DMS79 treated with DMSO at 0.1 percent for 48 hours (cell line): ENCODE measurements around the gene DIO3.

ENCODE experiments used
- DNase-seq: peaks from one replicate; lab custom pipeline; 2025; lab: John Stamatoyannopoulos, UW

Gene DIO3

GRCh38 chr14:101561145-101561896 lies at the start of gene DIO3:
TSS of gene DIO3 (plus strand) at chr14:101561495.
- peak; percentile 8 for DNase-seq

GRCh38 chr14:101511620-101512375 lies 49.5 kb upstream of the DIO3 start:
- DNase-seq = no peak

DNA sequence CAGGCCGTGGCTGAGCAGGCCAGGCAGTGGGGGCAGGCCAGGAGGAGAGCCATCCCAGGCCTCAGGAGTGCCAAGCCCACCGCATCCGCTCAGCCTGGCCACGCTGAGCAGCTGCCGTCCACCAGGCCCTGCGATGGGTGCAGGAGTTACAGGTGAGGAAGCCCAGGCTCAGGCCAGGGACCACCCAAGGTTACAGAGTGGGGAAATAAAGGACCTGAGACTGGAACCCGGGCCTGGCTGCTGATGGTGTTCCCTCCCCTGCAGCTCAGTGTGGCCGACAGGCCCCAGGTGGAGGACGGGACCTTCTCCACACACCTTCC lies 49.0 kb upstream of the DIO3 start:
- DNase-seq = no peak

DNA sequence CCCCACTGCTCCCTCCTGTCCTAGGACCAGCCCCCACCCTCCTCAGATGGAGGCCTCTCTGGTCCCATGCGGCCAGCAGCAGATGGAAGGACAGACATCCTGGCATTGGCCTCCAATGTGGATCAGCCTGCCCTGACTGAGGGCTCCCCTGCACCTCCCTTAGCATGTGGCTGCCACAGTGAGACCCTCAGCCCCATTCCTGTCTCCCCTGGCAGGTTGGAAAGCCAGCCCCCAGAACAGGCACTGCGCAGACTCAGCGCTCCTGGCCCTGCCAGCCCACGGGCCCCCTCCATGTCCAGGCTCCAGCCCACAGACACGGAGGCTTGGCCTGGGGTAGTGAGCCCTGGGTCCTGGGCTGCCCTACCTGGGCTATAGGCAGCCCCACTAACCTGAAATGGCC lies 47.2 kb upstream of the DIO3 start:
- DNase-seq = no peak

DNA sequence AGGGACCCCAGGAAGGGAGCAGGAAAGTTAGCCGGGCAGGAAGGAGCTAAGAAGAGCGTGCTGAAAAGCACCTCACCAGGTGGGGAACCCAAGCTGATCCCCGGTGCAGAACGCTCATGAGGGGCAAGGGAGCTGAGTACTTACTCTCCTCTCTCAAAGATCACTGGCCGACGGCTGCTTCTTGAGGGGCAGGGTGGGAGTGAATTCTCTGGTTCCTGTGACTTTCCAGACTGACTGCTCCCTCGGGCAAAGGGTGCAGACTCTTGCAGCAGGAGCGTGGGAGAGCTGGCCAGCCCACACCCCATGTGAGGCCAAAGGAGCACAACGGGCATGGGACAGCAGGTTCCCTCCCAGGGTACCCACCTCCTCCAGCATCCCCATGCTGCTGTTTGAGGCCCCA lies 44.9 kb upstream of the DIO3 start:
- DNase-seq = no peak

DNA sequence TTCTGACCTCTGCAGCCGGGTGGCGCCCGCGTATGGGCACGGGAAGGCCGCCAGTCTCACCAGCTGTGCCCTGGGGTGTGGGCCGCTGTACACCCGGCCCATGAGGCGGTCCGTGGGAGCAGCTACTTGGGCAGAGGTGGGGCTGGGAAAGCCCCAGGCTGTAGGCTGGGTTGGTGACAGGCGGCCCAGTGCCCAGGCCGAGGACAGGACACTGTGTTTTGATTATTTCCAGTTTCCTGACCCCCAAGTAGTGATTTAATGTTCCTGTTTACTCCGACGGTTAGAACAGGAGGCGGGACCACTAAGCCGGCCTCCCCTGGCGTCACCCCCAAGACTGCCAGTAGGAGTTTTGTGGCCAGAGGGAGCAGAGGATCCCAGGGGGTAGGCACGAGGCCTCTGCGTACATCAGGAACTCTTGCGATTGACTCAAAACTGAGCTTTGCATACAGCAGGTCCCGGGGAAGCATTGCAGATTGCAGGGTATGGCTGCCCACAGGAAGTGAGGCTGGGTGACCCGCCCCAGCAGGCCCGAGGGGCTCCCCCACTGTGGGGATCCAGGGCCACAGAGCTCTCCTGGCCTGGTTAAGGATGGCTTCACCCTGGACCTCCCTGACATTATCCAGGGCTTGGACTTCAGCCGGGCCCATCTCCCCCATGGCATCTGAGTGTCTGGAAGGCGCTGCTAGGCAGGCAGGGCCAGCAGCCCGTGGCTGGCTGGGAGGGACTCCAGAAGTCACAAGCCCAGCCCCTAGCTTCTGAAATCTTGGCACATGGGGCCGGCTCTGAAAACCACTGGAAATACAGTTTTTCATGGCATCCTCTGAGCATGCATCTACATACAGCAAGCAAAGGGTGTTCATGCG lies 42.5 kb upstream of the DIO3 start:
- DNase-seq = no peak

DNA sequence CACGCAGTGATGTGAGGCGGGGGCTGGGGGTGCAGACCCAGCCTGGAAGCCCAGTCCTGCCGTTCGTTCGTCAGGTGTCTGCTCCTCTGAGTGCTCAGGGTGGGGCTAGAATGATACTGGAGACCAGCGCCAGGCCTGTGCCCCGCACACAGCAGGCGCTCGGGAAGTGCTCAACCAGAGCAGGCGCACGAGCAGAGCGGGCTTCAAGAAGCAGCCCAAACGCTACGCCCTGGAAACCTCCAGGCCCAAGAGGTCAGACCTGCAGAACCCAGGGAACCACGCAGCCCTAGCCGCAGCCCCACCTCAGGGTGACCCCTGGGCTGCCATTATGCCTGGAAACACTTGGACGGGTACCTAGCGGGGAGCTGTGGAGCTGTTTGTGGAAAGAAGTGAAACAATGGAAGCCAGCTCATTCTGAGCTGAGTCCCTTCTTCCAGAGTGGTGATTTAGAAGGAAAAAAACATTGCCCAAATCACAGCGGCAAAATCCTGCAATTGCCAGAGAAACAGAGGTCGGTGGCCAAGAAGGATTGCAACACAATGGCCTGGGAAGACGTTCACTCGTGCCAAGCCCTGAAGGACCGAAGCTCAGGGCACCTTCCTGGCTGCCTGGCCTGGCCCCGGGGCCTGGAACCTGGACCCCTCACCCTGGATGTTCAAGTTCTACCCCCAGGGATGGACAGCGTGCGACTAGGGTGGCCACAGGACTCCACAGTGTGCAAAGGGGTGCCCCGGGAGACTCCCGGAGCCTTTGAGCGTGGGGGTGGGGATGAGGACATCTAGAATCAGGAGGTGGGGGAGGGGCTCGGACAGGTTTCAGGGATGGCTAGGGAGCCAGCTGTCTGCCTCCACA lies 40.4 kb upstream of the DIO3 start:
- no peak for DNase-seq

- DNase-seq = no peak
These were observed 39.8 kb upstream of the DIO3 start for GRCh38 chr14:101521473-101521915.

- no peak for DNase-seq
These were observed 39.3 kb upstream of the DIO3 start for GRCh38 chr14:101521978-101522377.

- peak; percentile 65 for DNase-seq
These were observed 35.4 kb upstream of the DIO3 start for GRCh38 chr14:101525640-101526527.

DNA sequence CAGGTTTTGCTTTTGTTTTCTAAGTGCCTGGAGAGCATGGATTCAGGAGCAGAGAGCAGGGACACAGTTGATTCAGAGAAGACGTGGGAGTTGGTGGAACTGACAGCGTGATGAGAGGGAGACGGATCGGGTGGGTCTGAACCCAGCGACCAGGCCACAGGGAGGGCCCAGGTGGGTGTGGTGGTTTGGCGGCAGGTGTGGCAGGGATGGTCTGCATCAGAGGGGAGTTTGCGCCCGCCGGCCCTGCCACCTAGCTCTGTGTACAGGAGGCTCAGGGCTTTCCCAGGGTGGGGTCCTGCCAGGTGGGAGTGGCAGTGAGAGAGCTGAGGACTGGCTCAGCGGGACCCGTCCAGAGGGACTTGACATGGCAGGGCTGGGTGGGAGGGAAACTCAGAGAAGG lies 33.3 kb upstream of the DIO3 start:
- peak; percentile 3 for DNase-seq

DNA sequence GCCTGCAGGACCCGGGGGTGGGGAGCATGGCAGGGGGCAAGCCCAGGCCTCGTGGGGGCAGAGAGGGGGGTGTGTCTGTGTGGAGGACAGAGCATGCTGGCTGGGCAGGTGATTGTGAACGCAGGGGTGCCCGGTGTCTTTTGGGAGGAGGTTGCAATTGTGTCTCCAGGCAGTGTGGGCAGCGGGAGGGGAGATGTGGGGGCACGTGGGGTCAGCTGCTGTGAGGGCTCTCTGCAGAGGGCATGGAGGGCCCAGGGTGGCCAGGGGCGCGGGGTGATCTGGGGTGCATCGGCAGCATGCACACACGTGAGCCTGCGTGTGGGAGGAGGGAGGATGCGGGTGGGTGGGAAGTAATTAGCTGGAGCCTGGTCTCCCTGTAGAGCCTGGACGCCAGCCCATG lies 32.2 kb upstream of the DIO3 start:
- no peak for DNase-seq

- DNase-seq = no peak
These were observed 27.1 kb upstream of the DIO3 start for GRCh38 chr14:101534198-101534597.

GRCh38 chr14:101535232-101535631 lies 26.1 kb upstream of the DIO3 start:
- no peak for DNase-seq

- DNase-seq = no peak
These were observed 25.5 kb upstream of the DIO3 start for GRCh38 chr14:101535701-101536207.

DNA sequence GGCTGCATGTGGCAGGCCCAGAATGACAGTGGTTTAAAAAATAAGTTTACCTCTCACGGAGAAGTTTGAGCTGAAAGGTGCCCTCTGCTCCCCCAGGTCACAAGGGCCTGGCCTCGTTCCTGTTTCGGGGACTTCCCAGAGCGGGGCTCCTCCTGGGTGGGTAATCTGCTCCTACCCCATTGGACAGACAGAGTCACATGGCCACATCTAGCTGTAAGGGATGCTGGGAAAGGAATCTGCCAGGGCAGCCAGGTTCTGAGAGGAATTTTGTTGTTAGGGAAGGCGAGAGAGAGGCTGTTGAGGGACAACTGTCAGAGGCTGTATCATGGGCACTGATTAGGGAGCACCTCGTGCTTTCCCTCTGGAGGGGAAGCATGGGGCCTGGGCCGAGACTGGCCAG lies 24.0 kb upstream of the DIO3 start:
- DNase-seq = no peak

- DNase-seq = no peak
These were observed 22.4 kb upstream of the DIO3 start for GRCh38 chr14:101538878-101539277.

- no peak for DNase-seq
These were observed 21.4 kb upstream of the DIO3 start for GRCh38 chr14:101539880-101540279.

DNA sequence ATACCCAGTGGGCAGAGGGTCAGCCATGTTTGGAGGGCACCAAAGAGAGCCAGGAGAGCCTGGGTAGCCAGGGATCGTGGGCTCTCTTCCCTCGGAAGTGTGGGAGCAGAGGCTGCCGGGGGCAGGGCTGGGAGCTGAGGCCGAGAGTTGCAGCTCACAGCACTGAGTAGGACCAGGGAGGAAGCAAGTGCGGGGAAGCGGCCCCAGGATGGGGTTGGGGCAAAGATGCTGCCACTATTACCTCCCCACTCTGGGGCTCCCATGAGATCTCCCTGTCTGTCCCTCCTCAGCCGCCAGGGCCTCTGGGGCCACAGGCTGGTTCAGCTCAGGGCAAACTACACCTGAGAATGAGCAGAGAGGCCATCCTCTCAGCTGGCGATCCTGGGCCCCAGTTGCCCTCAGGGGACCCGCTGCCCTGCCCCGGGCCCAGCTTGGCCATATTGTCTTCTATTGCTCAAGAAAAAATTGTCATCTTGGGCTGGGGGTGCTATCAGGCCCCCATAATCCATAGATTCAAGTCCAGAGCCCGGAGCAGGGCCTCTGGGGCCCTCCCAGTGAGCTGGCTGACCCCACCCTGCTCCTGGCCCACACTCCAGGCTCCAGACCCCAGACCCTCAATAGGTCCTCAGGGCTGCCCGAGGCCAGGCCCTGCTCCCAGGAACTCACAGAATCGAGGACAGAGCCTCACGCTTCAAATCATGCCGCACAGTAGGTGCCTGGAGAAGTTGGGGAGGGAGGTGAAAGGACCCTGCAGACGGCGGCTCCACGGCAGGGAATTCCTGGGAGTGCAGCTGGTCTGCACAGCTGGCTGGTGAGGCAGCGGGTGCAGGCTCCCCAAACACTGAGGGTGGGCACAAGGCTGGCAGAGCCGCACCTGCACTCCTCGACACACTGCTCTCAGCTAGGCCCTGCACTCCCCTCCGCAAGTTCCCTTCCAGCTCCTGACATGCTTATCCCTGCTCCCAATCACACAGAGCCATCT lies 20.5 kb upstream of the DIO3 start:
- no peak for DNase-seq
